ENCODE data around the gene ZBTB21.
A peak's percentile ranks its signal among the peaks of the same experiment; 100 is the strongest.
"Not testable (repeated sequence)": the region's sequence is repeated elsewhere in the genome, so short reads cannot be mapped to it uniquely, and the experiment has no call there.

The ZBTB21 gene

GRCh38 chr21:41961282-41961701 is 48.9 kb downstream of the ZBTB21 start:
- Mint-ChIP-seq H3K4me1 (peaks cover 3% of the 10 kb centered on the region), H3K4me3 (no peak overlapping the region), H3K27me3 (peaks cover 1% of the 10 kb centered on the region), H3K36me3 (no peaks in the 10 kb centered on the region), H3K9me3 (no peaks in the 10 kb centered on the region), H3K27ac (no peak overlapping the region)

GRCh38 chr21:41960386-41960785 is 49.8 kb downstream of the ZBTB21 start:
- H3K27me3 Mint-ChIP-seq: peaks cover 1% of the 10 kb centered on the region
- no peaks in the 10 kb centered on the region for H3K9me3 Mint-ChIP-seq
- no peak overlapping the region for H3K27ac Mint-ChIP-seq
- H3K4me1 Mint-ChIP-seq: peaks cover 3% of the 10 kb centered on the region
- no peaks in the 10 kb centered on the region for H3K36me3 Mint-ChIP-seq
- H3K4me3 Mint-ChIP-seq: no peak overlapping the region

GRCh38 chr21:41959697-41960096 is 50.5 kb downstream of the ZBTB21 start:
- not testable (repeated sequence) for H3K4me3 Mint-ChIP-seq, H3K36me3 Mint-ChIP-seq, H3K27ac Mint-ChIP-seq, H3K9me3 Mint-ChIP-seq, H3K4me1 Mint-ChIP-seq, H3K27me3 Mint-ChIP-seq

- Mint-ChIP-seq H3K27me3 (peaks cover 1% of the 10 kb centered on the region), H3K4me3 (no peak overlapping the region), H3K9me3 (no peaks in the 10 kb centered on the region), H3K36me3 (no peaks in the 10 kb centered on the region), H3K27ac (no peak overlapping the region), H3K4me1 (peaks cover 13% of the 10 kb centered on the region)
These were observed 51.1 kb downstream of the ZBTB21 start for GRCh38 chr21:41958886-41959563.

GRCh38 chr21:41957991-41958766 is 52.0 kb downstream of the ZBTB21 start:
- no peak overlapping the region for H3K27ac Mint-ChIP-seq
- peaks cover 13% of the 10 kb centered on the region for H3K4me1 Mint-ChIP-seq
- no peaks in the 10 kb centered on the region for H3K9me3 Mint-ChIP-seq
- no peaks in the 10 kb centered on the region for H3K36me3 Mint-ChIP-seq
- H3K4me3 Mint-ChIP-seq: no peak overlapping the region
- peaks cover 1% of the 10 kb centered on the region for H3K27me3 Mint-ChIP-seq

DNA sequence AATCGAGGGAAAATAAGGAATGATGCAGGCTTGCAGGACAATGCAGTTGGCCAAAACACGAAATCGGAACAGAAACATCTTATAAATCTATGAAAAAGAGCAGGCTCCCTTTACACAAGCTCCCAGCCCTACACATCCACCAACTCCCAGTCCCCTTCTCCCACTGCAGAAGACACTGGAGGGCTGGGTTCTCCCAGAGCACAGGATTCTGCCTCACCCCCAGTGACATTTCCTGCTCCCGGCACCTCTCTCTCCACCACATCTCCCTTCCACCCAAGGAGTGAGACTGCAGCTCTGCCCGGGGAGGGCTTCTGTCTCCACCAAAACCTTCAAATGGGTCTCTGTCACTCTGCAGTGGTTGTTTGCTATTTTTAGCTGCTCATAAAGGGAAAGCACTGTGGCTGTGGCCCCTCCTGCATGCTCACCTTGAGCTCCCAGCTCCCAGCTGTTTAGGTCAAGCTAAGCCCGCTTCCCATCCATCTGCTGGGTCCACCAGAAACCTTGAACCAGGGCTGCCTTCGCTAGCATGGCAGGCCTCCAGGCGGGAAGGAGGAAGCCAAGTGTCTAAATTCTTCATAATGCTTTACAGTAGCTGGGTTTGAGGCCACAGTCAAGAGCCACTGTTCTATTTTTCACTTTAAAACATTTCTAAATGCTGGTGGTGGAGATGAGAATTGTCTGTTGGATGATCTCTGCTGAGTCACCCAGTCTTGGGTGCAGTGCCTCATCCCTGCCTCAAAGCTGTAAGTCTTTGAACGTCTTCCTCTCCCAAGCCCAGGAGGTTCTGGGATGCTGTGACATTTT is 53.0 kb downstream of the ZBTB21 start:
- Mint-ChIP-seq H3K27ac (peak overlapping the region; percentile 74), H3K27me3 (peaks cover 1% of the 10 kb centered on the region), H3K4me3 (no peak overlapping the region), H3K36me3 (no peaks in the 10 kb centered on the region), H3K9me3 (no peaks in the 10 kb centered on the region), H3K4me1 (peaks cover 20% of the 10 kb centered on the region)

DNA sequence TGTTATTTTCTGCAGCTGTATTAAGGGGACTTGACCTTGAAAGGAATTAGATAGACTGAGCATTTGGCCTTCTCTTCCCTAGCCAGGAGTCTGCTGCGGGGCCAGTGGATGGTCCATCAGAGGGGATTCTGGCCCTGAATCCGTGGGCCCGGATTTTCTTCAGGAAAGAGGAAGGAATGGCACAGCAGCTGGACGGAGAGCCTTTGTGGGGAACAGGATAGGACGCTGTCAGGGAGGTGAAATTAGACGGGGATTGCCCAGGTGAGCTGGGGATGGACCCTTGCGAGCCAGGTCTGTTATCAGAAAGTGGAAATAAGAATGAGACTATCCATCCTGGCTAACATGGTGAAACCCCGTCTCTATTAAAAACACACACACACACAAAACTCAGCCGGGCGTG is 54.6 kb downstream of the ZBTB21 start:
- Mint-ChIP-seq H3K36me3 (no peaks in the 10 kb centered on the region), H3K4me1 (peaks cover 18% of the 10 kb centered on the region), H3K27me3 (no peaks in the 10 kb centered on the region), H3K4me3 (no peak overlapping the region), H3K27ac (no peak overlapping the region), H3K9me3 (no peaks in the 10 kb centered on the region)

DNA sequence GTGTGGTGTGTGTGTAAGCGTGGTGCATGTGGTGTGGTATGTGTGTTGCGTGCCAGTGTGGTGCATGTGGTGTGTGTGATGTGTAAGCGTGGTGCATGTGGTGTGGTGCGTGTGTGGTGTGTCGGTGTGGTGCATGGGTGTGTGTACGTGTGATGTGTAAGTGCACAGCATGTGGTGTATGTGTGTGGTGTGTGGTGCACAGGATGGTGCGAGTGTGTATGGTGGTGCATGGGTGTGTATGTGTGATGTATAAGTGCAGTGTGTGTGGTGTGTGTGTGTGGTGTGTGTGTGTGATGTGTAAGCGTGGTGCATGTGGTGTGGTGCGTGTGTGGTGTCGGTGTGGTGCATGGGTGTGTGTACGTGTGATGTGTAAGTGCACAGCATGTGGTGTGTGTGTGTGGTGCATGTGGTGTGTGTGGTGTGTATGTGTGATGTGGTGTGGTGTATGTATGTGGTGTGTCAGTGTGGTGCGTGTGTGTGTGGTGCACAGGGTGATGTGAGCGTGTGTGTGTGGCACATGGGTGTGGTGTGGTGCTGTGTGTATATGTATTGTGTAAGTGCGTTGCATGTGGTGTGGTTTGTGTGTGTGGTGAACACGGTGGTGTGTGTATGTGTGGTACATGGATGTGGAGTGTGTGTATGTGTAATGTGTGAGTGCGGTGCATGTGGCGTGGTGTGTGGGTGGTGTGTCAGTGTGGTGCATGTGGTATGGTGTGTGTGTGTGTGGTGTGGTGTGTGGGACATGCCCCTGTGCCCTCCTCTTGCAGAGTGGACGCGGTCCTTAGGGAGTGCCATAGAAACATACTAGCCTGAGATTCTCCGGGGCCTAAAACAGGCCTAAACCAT is 55.3 kb downstream of the ZBTB21 start:
- H3K4me1 Mint-ChIP-seq: peaks cover 18% of the 10 kb centered on the region
- no peaks in the 10 kb centered on the region for H3K9me3 Mint-ChIP-seq
- peak overlapping the region; percentile 24 for H3K27ac Mint-ChIP-seq
- no peaks in the 10 kb centered on the region for H3K27me3 Mint-ChIP-seq
- peak overlapping the region; percentile 53 for H3K4me3 Mint-ChIP-seq
- no peaks in the 10 kb centered on the region for H3K36me3 Mint-ChIP-seq

DNA sequence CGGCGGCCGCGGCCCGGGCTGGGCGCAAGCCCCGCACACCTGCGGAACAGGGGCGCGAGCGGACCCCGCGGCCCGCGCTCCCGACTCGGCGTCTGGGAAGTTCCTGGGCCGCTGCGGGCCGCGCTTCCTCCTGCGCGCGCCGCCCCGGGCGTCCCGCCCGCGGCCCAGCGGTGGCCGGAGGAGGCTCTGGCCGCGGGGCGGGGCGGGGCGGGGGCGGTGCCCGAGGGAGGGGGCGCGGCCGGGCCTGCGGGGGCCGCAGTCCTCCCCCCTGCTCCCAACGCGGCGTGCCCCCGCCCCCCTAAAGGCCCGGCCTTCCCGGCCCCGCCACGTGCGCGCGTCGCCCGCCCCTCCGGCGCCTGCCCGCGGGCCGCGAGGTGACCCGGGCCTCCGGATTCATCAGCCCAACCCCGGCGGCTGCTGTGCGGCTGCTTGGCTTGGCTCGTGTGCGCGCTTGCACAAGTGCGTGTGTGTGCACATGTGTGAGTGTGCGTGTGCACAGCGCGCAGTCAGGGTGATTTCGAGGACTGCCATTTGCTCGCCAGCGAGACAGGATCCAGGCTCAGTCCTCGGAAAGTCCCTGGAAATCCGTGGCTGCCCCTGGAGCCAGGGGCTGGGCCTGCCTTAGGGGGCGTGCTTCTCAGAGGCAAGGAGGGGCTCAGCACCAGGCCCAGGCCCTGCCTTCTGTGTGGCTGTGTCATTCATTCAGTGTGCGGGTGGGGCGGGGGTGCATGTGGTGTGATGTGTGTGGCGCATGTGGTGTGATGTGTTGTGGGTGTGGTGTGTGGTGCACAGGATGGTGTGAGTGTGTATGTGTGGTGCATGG is 56.1 kb downstream of the ZBTB21 start, which contains the start of gene C2CD2:
Gene C2CD2 (minus strand): TSS at position 188 of the 823 bp plus-strand sequence. CDS start 370 bp downstream, outside the sequence.
- Mint-ChIP-seq H3K4me1 (peaks cover 18% of the 10 kb centered on the region), H3K27ac (peak within 1 kb of the TSS; percentile 30), H3K36me3 (no peaks in the 10 kb centered on the region), H3K4me3 (peak within 1 kb of the TSS; percentile 77), H3K27me3 (no peaks in the 10 kb centered on the region), H3K9me3 (no peaks in the 10 kb centered on the region)

DNA sequence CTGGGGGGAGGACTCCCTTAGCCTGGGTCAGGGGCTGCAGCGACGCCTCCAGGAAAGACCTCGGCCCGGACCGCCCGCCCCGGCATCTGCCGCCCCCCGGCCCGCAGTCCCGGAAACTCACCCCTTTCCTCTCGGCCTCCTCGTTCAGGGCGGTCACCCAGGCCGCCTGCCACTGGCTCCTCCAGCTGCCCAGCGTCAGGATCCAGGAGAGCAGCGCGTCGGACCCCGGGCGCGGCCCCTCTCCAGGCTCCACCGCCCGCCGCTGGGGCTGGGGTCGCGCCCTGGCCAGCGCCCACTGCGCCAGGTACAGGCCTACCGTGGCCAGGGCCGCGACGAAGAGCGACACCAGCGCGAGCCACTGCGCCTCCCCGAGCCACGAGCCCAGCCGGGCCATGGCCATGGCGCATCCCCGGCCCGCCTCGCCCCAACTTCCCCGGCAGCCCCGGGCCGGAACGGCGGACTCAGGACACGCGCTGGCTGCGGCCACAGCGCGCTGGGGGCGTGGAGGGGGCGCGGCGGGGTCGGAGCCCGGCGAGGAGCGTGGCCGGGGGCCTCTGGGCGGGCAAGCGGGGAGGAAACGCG is 56.8 kb downstream of the ZBTB21 start:
- Mint-ChIP-seq H3K4me3 (peak overlapping the region; percentile 77), H3K36me3 (no peaks in the 10 kb centered on the region), H3K27ac (peak overlapping the region; percentile 30), H3K9me3 (no peaks in the 10 kb centered on the region), H3K27me3 (no peaks in the 10 kb centered on the region), H3K4me1 (peaks cover 18% of the 10 kb centered on the region)

DNA sequence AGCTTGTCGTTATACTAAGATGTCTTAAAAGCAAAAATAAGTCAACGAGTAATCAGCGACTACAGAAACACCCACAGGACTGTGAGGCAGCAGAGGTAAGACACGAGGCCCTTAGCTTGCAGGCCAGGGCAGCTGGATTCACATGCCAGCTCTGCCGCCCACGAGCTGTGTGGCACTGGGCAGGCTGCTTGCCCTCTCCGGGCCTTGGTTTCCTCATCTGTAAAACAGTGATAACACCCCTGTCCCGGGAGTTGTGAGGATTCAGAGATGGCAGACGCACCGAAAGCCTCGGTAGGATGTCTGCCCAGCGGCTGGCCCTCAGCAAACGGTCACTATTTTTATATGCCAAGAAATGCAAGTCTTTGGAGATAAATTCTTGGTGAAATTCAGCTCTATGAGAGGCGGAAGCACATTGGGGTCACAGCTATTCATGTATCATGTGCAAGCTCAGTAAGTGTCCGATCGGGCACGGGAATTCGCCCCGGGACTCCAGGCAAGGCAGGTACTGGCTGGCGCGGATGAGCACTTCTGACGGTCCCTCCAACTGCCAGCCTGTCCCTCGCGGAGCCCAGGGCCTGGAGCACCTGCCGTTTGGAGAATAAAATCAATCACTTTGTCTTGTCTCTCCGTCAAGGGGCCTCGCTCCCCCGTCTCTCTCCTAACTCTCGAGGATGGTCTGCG is 57.5 kb downstream of the ZBTB21 start:
- no peaks in the 10 kb centered on the region for H3K36me3 Mint-ChIP-seq
- H3K9me3 Mint-ChIP-seq: no peaks in the 10 kb centered on the region
- H3K4me1 Mint-ChIP-seq: peaks cover 18% of the 10 kb centered on the region
- peak overlapping the region; percentile 77 for H3K4me3 Mint-ChIP-seq
- H3K27me3 Mint-ChIP-seq: no peaks in the 10 kb centered on the region
- H3K27ac Mint-ChIP-seq: peak overlapping the region; percentile 30

GRCh38 chr21:41951876-41952567 is 58.1 kb downstream of the ZBTB21 start:
- peak overlapping the region; percentile 21 for H3K27ac Mint-ChIP-seq
- no peaks in the 10 kb centered on the region for H3K9me3 Mint-ChIP-seq
- peaks cover 18% of the 10 kb centered on the region for H3K4me1 Mint-ChIP-seq
- no peaks in the 10 kb centered on the region for H3K36me3 Mint-ChIP-seq
- H3K4me3 Mint-ChIP-seq: peak overlapping the region; percentile 77
- no peaks in the 10 kb centered on the region for H3K27me3 Mint-ChIP-seq

- H3K27me3 Mint-ChIP-seq: no peaks in the 10 kb centered on the region
- H3K4me1 Mint-ChIP-seq: peaks cover 18% of the 10 kb centered on the region
- no peak overlapping the region for H3K4me3 Mint-ChIP-seq
- H3K36me3 Mint-ChIP-seq: no peaks in the 10 kb centered on the region
- no peak overlapping the region for H3K27ac Mint-ChIP-seq
- H3K9me3 Mint-ChIP-seq: no peaks in the 10 kb centered on the region
These were observed 59.2 kb downstream of the ZBTB21 start for GRCh38 chr21:41950941-41951351.

Data from activated naive CD4-positive, alpha-beta T cell treated with anti-CD3 and anti-CD28 coated beads, Interleukin-2, amount 50 U/mL, for 24 hours (primary cell).